K562 (cell line): ENCODE measurements around the gene RRP9. TPM values are rescaled to one million over a fixed set of nuclear protein-coding genes. Genes with fewer than 3 reads are reported as not detected.

Experiments used
- ADNP ChIP-seq: fragments of 200-800 bp; sonication (Bioruptor generic); IDR thresholded peaks from 2 replicates; pipeline ENCODE4 v1.6.1; 2016; ENCODE audit warnings: missing genetic modification characterization, missing compliant biosample characterization
- CCAR2 ChIP-seq: fragments of 200-400 bp; formaldehyde crosslinking; IDR thresholded peaks from 2 replicates; pipeline ENCODE4 v1.6.1; 2017; ENCODE audit warnings: mild to moderate bottlenecking, low read depth, low read length
- HOMEZ ChIP-seq: fragments of 250-450 bp; sonication (Bioruptor Pico); IDR thresholded peaks from 2 replicates; pipeline ENCODE4 v1.4.0; 2020; ENCODE audit warnings: mild to moderate bottlenecking, moderate library complexity
- KLF1 ChIP-seq: fragments of 450-650 bp; IDR thresholded peaks from 2 replicates; pipeline ENCODE4 v1.6.1; 2016; ENCODE audit warnings: missing genetic modification characterization, missing compliant biosample characterization
- PHF8 ChIP-seq: fragments of 200-600 bp; sonication (generic); IDR thresholded peaks from 2 replicates; pipeline ENCODE4 v1.6.1; 2012; ENCODE audit warnings: mixed run types, mild to moderate bottlenecking, inconsistent platforms, low read length, moderate library complexity, borderline replicate concordance
- RBM14 ChIP-seq: fragments of 200-400 bp; formaldehyde crosslinking; IDR thresholded peaks from 2 replicates; pipeline ENCODE4 v1.6.1; 2018; ENCODE audit warnings: low read depth, mild to moderate bottlenecking, low read length, moderate library complexity, borderline replicate concordance; ENCODE audit not compliant: insufficient read depth
- RERE ChIP-seq: sonication (generic); formaldehyde crosslinking; IDR thresholded peaks from 2 replicates; pipeline ENCODE4 v1.8.0; 2023; ENCODE audit warnings: missing genetic modification reagents, mild to moderate bottlenecking, borderline replicate concordance
- SMARCC2 ChIP-seq: fragments of 450-650 bp; IDR thresholded peaks from 2 replicates; pipeline ENCODE4 v1.6.1; 2017; ENCODE audit warnings: antibody characterized with exemption, moderate library complexity, mild to moderate bottlenecking, low read depth
- TFAP4 ChIP-seq: sonication (generic); formaldehyde crosslinking; IDR thresholded peaks from 2 replicates; pipeline ENCODE4 v1.8.0; 2022; ENCODE audit warnings: missing genetic modification reagents, mild to moderate bottlenecking, moderate library complexity, borderline replicate concordance
- ZNF184 ChIP-seq: sonication (generic); formaldehyde crosslinking; IDR thresholded peaks from 2 replicates; pipeline ENCODE4 v1.5.0; 2020; ENCODE audit warnings: missing genetic modification reagents
- ZNF449 ChIP-seq: fragments of 250-450 bp; sonication (Bioruptor Pico); IDR thresholded peaks from 2 replicates; pipeline ENCODE4 v1.8.0; 2022; ENCODE audit warnings: moderate library complexity, mild to moderate bottlenecking, inconsistent platforms
- ZNF57 ChIP-seq: fragments of 450-650 bp; formaldehyde crosslinking; IDR thresholded peaks from 2 replicates; pipeline ENCODE4 v1.4.0; 2020; ENCODE audit warnings: mild to moderate bottlenecking, moderate library complexity
- polyA plus RNA-seq, 8 experiments: library from polyadenylated mRNA; depleted of rRNA in 4 of 8; stranded (reverse) in 5 of 8; unstranded in 3 of 8; fragments of >200 nt; fragmentation: Nextera tagmentation in 2 of 8; fragmentation: Illumina TruSeq in 1 of 8; extraction: Ambion mirVana in 2 of 8; extraction: Trizol in 1 of 8; gene quantifications; 2 replicates each; pipeline versions ENCODE4 v1.2.1 to v1.2.3, GENCODE V29; 2011 to 2014; ENCODE audit warnings: inconsistent platforms in 1 of 8, missing spikeins in 1 of 8
- total RNA-seq, 7 experiments: library from RNA; depleted of rRNA in 6 of 7; stranded (reverse); fragments of >200 nt in 6 of 7; fragmentation: Illumina TruSeq in 2 of 7; extraction: Trizol in 2 of 7; gene quantifications; 2 replicates each; pipeline versions ENCODE4 v1.2.1 to v1.2.3, GENCODE V29; 2011 to 2021; ENCODE audit warnings: low replicate concordance in 1 of 7
- TF ChIP-seq, protein P1 (sequence below): fragments of 250-450 bp; sonication (Bioruptor Pico); IDR thresholded peaks from 2 replicates; pipeline ENCODE4 v1.8.0; 2021; ENCODE audit warnings: mild to moderate bottlenecking, moderate library complexity
- TF ChIP-seq, protein P2 (sequence below): sonication (generic); formaldehyde crosslinking; IDR thresholded peaks from 2 replicates; pipeline ENCODE4 v1.5.0; 2020; ENCODE audit warnings: missing genetic modification reagents

The RRP9 gene
- total and polyA plus RNA-seq, 9 of the 15 experiments (the other 6 are each of a cell fraction or from before 2014, with no cell fraction given) = 5.2 to 67.0 (median 45.9) TPM

GRCh38 chr3:51974963-51975851 lies 33.5 kb upstream of the RRP9 start, which contains the start of gene ABHD14A (continued):
- TF ChIP-seq, protein P1, sequence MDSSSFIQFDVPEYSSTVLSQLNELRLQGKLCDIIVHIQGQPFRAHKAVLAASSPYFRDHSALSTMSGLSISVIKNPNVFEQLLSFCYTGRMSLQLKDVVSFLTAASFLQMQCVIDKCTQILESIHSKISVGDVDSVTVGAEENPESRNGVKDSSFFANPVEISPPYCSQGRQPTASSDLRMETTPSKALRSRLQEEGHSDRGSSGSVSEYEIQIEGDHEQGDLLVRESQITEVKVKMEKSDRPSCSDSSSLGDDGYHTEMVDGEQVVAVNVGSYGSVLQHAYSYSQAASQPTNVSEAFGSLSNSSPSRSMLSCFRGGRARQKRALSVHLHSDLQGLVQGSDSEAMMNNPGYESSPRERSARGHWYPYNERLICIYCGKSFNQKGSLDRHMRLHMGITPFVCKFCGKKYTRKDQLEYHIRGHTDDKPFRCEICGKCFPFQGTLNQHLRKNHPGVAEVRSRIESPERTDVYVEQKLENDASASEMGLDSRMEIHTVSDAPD (CRISPR knock-in tag) = no peak
- TF ChIP-seq SMARCC2 (no peak), PHF8 (peak; percentile 61; the same call in 1 of the 2 replicates), ADNP (tag) (no peak), KLF1 (tag) (no peak), RERE (CRISPR knock-in tag) (no peak), CCAR2 (no peak), HOMEZ (CRISPR knock-in tag) (no peak), ZNF184 (CRISPR knock-in tag) (no peak), RBM14 (no peak), ZNF57 (no peak), ZNF449 (CRISPR knock-in tag) (no peak), TFAP4 (CRISPR knock-in tag) (no peak)
- TF ChIP-seq, protein P2, sequence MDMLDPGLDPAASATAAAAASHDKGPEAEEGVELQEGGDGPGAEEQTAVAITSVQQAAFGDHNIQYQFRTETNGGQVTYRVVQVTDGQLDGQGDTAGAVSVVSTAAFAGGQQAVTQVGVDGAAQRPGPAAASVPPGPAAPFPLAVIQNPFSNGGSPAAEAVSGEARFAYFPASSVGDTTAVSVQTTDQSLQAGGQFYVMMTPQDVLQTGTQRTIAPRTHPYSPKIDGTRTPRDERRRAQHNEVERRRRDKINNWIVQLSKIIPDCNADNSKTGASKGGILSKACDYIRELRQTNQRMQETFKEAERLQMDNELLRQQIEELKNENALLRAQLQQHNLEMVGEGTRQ (CRISPR knock-in tag) = no peak
